DND-41 (cell line): ENCODE data around the gene ADH7.

Experiments used
- CTCF ChIP-seq: IDR thresholded peaks from 2 replicates; pipeline ENCODE4 v1.5.1; 2012; ENCODE audit warnings: borderline replicate concordance, low read length, moderate library complexity, mild to moderate bottlenecking; ENCODE audit not compliant: poor library complexity, severe bottlenecking; ENCODE audit errors: extremely low read depth
- EZH2 ChIP-seq: IDR thresholded peaks from 3 replicates; pipeline ENCODE4 v1.6.1; 2012; ENCODE audit warnings: borderline replicate concordance, low read depth, mild to moderate bottlenecking, moderate library complexity, low read length, inconsistent platforms; ENCODE audit not compliant: severe bottlenecking

GRCh38 chr4:99457676-99458075 is 22.5 kb upstream of the ADH7 start:
- no peak for TF ChIP-seq CTCF
- no peak for TF ChIP-seq EZH2
